ENCODE data around the gene FXN.
A peak's percentile ranks its signal among the peaks of the same experiment; 100 is the strongest.

FXN gene

GRCh38 chr9:69027355-69028097, 8.0 kb upstream of the FXN start:
- no peaks in the 10 kb centered on the region for H3K4me1 ChIP-seq (ENCODE audit: control insufficient read depth, insufficient read depth, low read length)
- H3K27me3 ChIP-seq (ENCODE audit: control insufficient read depth in 1 of 2, insufficient read depth in 2 of 2, low read length in 2 of 2), result no peaks in the 10 kb centered on the region
- H3K4me3 ChIP-seq (ENCODE audit: low read length in 2 of 2), result no peak overlapping the region
- H3K27ac ChIP-seq (ENCODE audit: low read length), result no peak overlapping the region
- no peaks in the 10 kb centered on the region for H3K36me3 ChIP-seq (ENCODE audit: control insufficient read depth in 2 of 2, insufficient read depth in 2 of 2, low read length in 2 of 2)
- H3K9me3 ChIP-seq (ENCODE audit: control insufficient read depth in 2 of 2, low read length in 2 of 2), result no peaks in the 10 kb centered on the region
- H3K9ac ChIP-seq (ENCODE audit: low read length in 2 of 2), result no peak overlapping the region

GRCh38 chr9:69028754-69029153, 6.8 kb upstream of the FXN start:
- Histone ChIP-seq H3K9ac (ENCODE audit: low read length in 2 of 2) (no peak overlapping the region), H3K36me3 (ENCODE audit: control insufficient read depth in 2 of 2, insufficient read depth in 2 of 2, low read length in 2 of 2) (no peaks in the 10 kb centered on the region), H3K9me3 (ENCODE audit: control insufficient read depth in 2 of 2, low read length in 2 of 2) (no peaks in the 10 kb centered on the region), H3K4me1 (ENCODE audit: control insufficient read depth, insufficient read depth, low read length) (no peaks in the 10 kb centered on the region), H3K27me3 (ENCODE audit: control insufficient read depth in 1 of 2, insufficient read depth in 2 of 2, low read length in 2 of 2) (no peaks in the 10 kb centered on the region), H3K4me3 (ENCODE audit: low read length in 2 of 2) (no peak overlapping the region), H3K27ac (ENCODE audit: low read length) (no peak overlapping the region)

- Histone ChIP-seq H3K9ac (ENCODE audit: low read length in 2 of 2) (no peak overlapping the region), H3K9me3 (ENCODE audit: control insufficient read depth in 2 of 2, low read length in 2 of 2) (no peaks in the 10 kb centered on the region), H3K36me3 (ENCODE audit: control insufficient read depth in 2 of 2, insufficient read depth in 2 of 2, low read length in 2 of 2) (no peaks in the 10 kb centered on the region), H3K4me1 (ENCODE audit: control insufficient read depth, insufficient read depth, low read length) (no peaks in the 10 kb centered on the region), H3K27me3 (ENCODE audit: control insufficient read depth in 1 of 2, insufficient read depth in 2 of 2, low read length in 2 of 2) (no peaks in the 10 kb centered on the region), H3K4me3 (ENCODE audit: low read length in 2 of 2) (no peak overlapping the region), H3K27ac (ENCODE audit: low read length) (no peak overlapping the region)
Measured at GRCh38 chr9:69029535-69029934, 6.0 kb upstream of the FXN start.

GRCh38 chr9:69030851-69031645, 4.5 kb upstream of the FXN start:
- H3K4me1 ChIP-seq (ENCODE audit: control insufficient read depth, insufficient read depth, low read length), result peaks cover 3% of the 10 kb centered on the region

GRCh38 chr9:69034071-69034470, 1.5 kb upstream of the FXN start:
- Histone ChIP-seq H3K9me3 (ENCODE audit: control insufficient read depth in 2 of 2, low read length in 2 of 2) (no peaks in the 10 kb centered on the region), H3K36me3 (ENCODE audit: control insufficient read depth in 2 of 2, insufficient read depth in 2 of 2, low read length in 2 of 2) (no peaks in the 10 kb centered on the region), H3K4me1 (ENCODE audit: control insufficient read depth, insufficient read depth, low read length) (peaks cover 11% of the 10 kb centered on the region), H3K27me3 (ENCODE audit: control insufficient read depth in 1 of 2, insufficient read depth in 2 of 2, low read length in 2 of 2) (no peaks in the 10 kb centered on the region), H3K27ac (ENCODE audit: low read length) (no peak overlapping the region), H3K9ac (ENCODE audit: low read length in 2 of 2) (no peak overlapping the region), H3K4me3 (ENCODE audit: low read length in 2 of 2) (no peak overlapping the region)

More at GRCh38 chr9:69030851-69031645, 4.5 kb upstream of the FXN start:
- Histone ChIP-seq H3K36me3 (ENCODE audit: control insufficient read depth in 2 of 2, insufficient read depth in 2 of 2, low read length in 2 of 2) (no peaks in the 10 kb centered on the region), H3K9ac (ENCODE audit: low read length in 2 of 2) (no peak overlapping the region), H3K4me3 (ENCODE audit: low read length in 2 of 2) (no peak overlapping the region), H3K27me3 (ENCODE audit: control insufficient read depth in 1 of 2, insufficient read depth in 2 of 2, low read length in 2 of 2) (no peaks in the 10 kb centered on the region), H3K9me3 (ENCODE audit: control insufficient read depth in 2 of 2, low read length in 2 of 2) (no peaks in the 10 kb centered on the region), H3K27ac (ENCODE audit: low read length) (no peak overlapping the region)

GRCh38 chr9:69036309-69036708, 757 bp downstream of the FXN start:
- Histone ChIP-seq H3K4me1 (ENCODE audit: control insufficient read depth, insufficient read depth, low read length) (peaks cover 11% of the 10 kb centered on the region), H3K4me3 (ENCODE audit: low read length in 2 of 2) (peak overlapping the region; percentile 91 to 92), H3K9me3 (ENCODE audit: control insufficient read depth in 2 of 2, low read length in 2 of 2) (no peaks in the 10 kb centered on the region), H3K27ac (ENCODE audit: low read length) (peak overlapping the region; percentile 71), H3K27me3 (ENCODE audit: control insufficient read depth in 1 of 2, insufficient read depth in 2 of 2, low read length in 2 of 2) (no peaks in the 10 kb centered on the region), H3K36me3 (ENCODE audit: control insufficient read depth in 2 of 2, insufficient read depth in 2 of 2, low read length in 2 of 2) (no peaks in the 10 kb centered on the region), H3K9ac (ENCODE audit: low read length in 2 of 2) (peak overlapping the region; percentile 80 to 89)

GRCh38 chr9:69036799-69037198, 1.2 kb downstream of the FXN start:
- peak overlapping the region; percentile 71 for H3K27ac ChIP-seq (ENCODE audit: low read length)
- H3K36me3 ChIP-seq (ENCODE audit: control insufficient read depth in 2 of 2, insufficient read depth in 2 of 2, low read length in 2 of 2), result no peaks in the 10 kb centered on the region
- no peaks in the 10 kb centered on the region for H3K9me3 ChIP-seq (ENCODE audit: control insufficient read depth in 2 of 2, low read length in 2 of 2)
- no peaks in the 10 kb centered on the region for H3K27me3 ChIP-seq (ENCODE audit: control insufficient read depth in 1 of 2, insufficient read depth in 2 of 2, low read length in 2 of 2)
- H3K4me1 ChIP-seq (ENCODE audit: control insufficient read depth, insufficient read depth, low read length), result peaks cover 11% of the 10 kb centered on the region
- H3K9ac ChIP-seq (ENCODE audit: low read length in 2 of 2), result peak overlapping the region; percentile 80 to 89
- peak overlapping the region; percentile 91 to 92 for H3K4me3 ChIP-seq (ENCODE audit: low read length in 2 of 2)

GRCh38 chr9:69040646-69041045, 5.1 kb downstream of the FXN start:
- Histone ChIP-seq H3K9me3 (ENCODE audit: control insufficient read depth in 2 of 2, low read length in 2 of 2) (no peaks in the 10 kb centered on the region), H3K4me3 (ENCODE audit: low read length in 2 of 2) (no peak overlapping the region), H3K4me1 (ENCODE audit: control insufficient read depth, insufficient read depth, low read length) (peaks cover 13% of the 10 kb centered on the region)

GRCh38 chr9:69044240-69045219, 9.0 kb downstream of the FXN start:
- Histone ChIP-seq H3K9ac (ENCODE audit: low read length in 2 of 2) (no peak overlapping the region), H3K27ac (ENCODE audit: low read length) (no peak overlapping the region), H3K4me1 (ENCODE audit: control insufficient read depth, insufficient read depth, low read length) (peaks cover 6% of the 10 kb centered on the region)

More at GRCh38 chr9:69040646-69041045, 5.1 kb downstream of the FXN start:
- Histone ChIP-seq H3K36me3 (ENCODE audit: control insufficient read depth in 2 of 2, insufficient read depth in 2 of 2, low read length in 2 of 2) (no peaks in the 10 kb centered on the region), H3K9ac (ENCODE audit: low read length in 2 of 2) (no peak overlapping the region), H3K27ac (ENCODE audit: low read length) (no peak overlapping the region), H3K27me3 (ENCODE audit: control insufficient read depth in 1 of 2, insufficient read depth in 2 of 2, low read length in 2 of 2) (no peaks in the 10 kb centered on the region)

GRCh38 chr9:69045821-69046220, 10.3 kb downstream of the FXN start:
- Histone ChIP-seq H3K4me1 (ENCODE audit: control insufficient read depth, insufficient read depth, low read length) (peaks cover 6% of the 10 kb centered on the region), H3K9me3 (ENCODE audit: control insufficient read depth in 2 of 2, low read length in 2 of 2) (no peaks in the 10 kb centered on the region), H3K27me3 (ENCODE audit: control insufficient read depth in 1 of 2, insufficient read depth in 2 of 2, low read length in 2 of 2) (no peaks in the 10 kb centered on the region), H3K36me3 (ENCODE audit: control insufficient read depth in 2 of 2, insufficient read depth in 2 of 2, low read length in 2 of 2) (peaks cover 19 to 22% of the 10 kb centered on the region in 2 donors), H3K4me3 (ENCODE audit: low read length in 2 of 2) (no peak overlapping the region), H3K27ac (ENCODE audit: low read length) (no peak overlapping the region), H3K9ac (ENCODE audit: low read length in 2 of 2) (no peak overlapping the region)

More at GRCh38 chr9:69044240-69045219, 9.0 kb downstream of the FXN start:
- Histone ChIP-seq H3K4me3 (ENCODE audit: low read length in 2 of 2) (no peak overlapping the region), H3K36me3 (ENCODE audit: control insufficient read depth in 2 of 2, insufficient read depth in 2 of 2, low read length in 2 of 2) (peaks cover 19 to 22% of the 10 kb centered on the region in 2 donors), H3K27me3 (ENCODE audit: control insufficient read depth in 1 of 2, insufficient read depth in 2 of 2, low read length in 2 of 2) (no peaks in the 10 kb centered on the region), H3K9me3 (ENCODE audit: control insufficient read depth in 2 of 2, low read length in 2 of 2) (no peaks in the 10 kb centered on the region)

All from stomach smooth muscle (tissue), 2 donors.